HepG2 (cell line): Measurements from ENCODE around the gene DSCAM. TPM values are rescaled to one million over a fixed set of nuclear protein-coding genes. Genes with fewer than 3 reads are reported as not detected.

Experiments used
- ATAC-seq: fragments of 200-7000 bp; cut with Tn5 transposase; 3 replicates; pipeline ENCODE4 v1.9.1; 2020; ENCODE audit warnings: mild to moderate bottlenecking, moderate library complexity
- BruUV-seq: library from RNA; stranded (reverse); fragments of 400-500 nt; replicated peaks from 2 replicates; lab custom pipeline; 2021; lab: Mats Ljungman, UMichigan
- CTCF ChIA-PET: fragments of 300-600 bp; formaldehyde crosslinking; extraction: SDS; loops from one replicate; lab custom pipeline; 2021; ENCODE audit warnings: low total read pairs, inconsistent platforms, low intra/inter-chr PET ratio; lab: Yijun Ruan, JAX
- POLR2A ChIA-PET: fragments of 350-600 bp; sonication (Branson Sonifier 250); formaldehyde crosslinking; loops from one replicate; lab custom pipeline; 2020; ENCODE audit warnings: antibody characterized with exemption, inconsistent platforms; lab: Yijun Ruan, JAX
- DNase-seq: peaks from one replicate; pipeline ENCODE4 v3.0.0-alpha.2; 2015; ENCODE audit warnings: low spot score
- FAIRE-seq: peaks from 3 replicates; lab custom pipeline; 2011; peaks lifted over from hg19 to GRCh38; lab: Jason Lieb, UNC
- H2AFZ ChIP-seq: one replicate; pipeline ENCODE4 v1.6.1; 2011; ENCODE audit warnings: low read length, inconsistent platforms
- H3K27ac ChIP-seq: fragments of 300-600 bp; 3 replicates; pipeline ENCODE4 v1.8.0; 2011; ENCODE audit warnings: mixed run types, mild to moderate bottlenecking, mixed read lengths, low read length, inconsistent platforms; ENCODE audit not compliant: insufficient read depth; ENCODE audit errors: extremely low read length
- H3K27me3 ChIP-seq, 2 experiments: fragments of 200-600 bp in 1 of 2; 2 replicates in 1 of 2; 3 replicates in 1 of 2; pipeline versions ENCODE4 v1.6.0 to v1.8.0; 2011; ENCODE audit warnings: low read length in 2 of 2, mild to moderate bottlenecking in 2 of 2, moderate library complexity in 2 of 2, inconsistent platforms in 1 of 2; ENCODE audit not compliant: insufficient read depth in 2 of 2, control insufficient read depth in 1 of 2
- H3K36me3 ChIP-seq, 2 experiments: fragments of 200-600 bp in 1 of 2; replicated peaks in 1 of 2; 2 replicates in 1 of 2; 3 replicates in 1 of 2; pipeline versions ENCODE4 v1.5.1 to v1.8.0; 2011; ENCODE audit warnings: low read length in 2 of 2, inconsistent platforms in 1 of 2; ENCODE audit not compliant: insufficient read depth in 2 of 2, control insufficient read depth in 1 of 2
- H3K4me1 ChIP-seq: 2 replicates; pipeline ENCODE4 v1.5.1; 2012; ENCODE audit warnings: low read length, inconsistent platforms; ENCODE audit not compliant: insufficient read depth
- H3K4me2 ChIP-seq: 2 replicates; pipeline ENCODE4 v1.6.0; 2011; ENCODE audit warnings: low read depth, low read length, inconsistent platforms
- H3K4me3 ChIP-seq, 3 experiments: fragments of 200-600 bp in 1 of 3; sonication (generic), shearing (Covaris generic) in 1 of 3; replicated peaks in 1 of 3; 2 replicates each; pipeline ENCODE4 v1.5.1; 2011 to 2016; ENCODE audit warnings: low read length in 3 of 3, inconsistent platforms in 2 of 3, low read depth in 2 of 3, mild to moderate bottlenecking in 2 of 3, control low read depth in 1 of 3, mixed read lengths in 1 of 3; ENCODE audit not compliant: insufficient read depth in 1 of 3
- H3K79me2 ChIP-seq: one replicate; pipeline ENCODE4 v1.6.1; 2011; ENCODE audit warnings: low read length, inconsistent platforms; ENCODE audit not compliant: insufficient read depth
- H3K9ac ChIP-seq: 2 replicates; pipeline ENCODE4 v1.6.0; 2011; ENCODE audit warnings: mild to moderate bottlenecking, low read depth, low read length, inconsistent platforms; ENCODE audit not compliant: insufficient read depth
- H3K9me3 ChIP-seq: 2 replicates; pipeline ENCODE4 v1.5.1; 2012; ENCODE audit warnings: mild to moderate bottlenecking, low read length
- H4K20me1 ChIP-seq: 2 replicates; pipeline ENCODE4 v1.6.0; 2011; ENCODE audit warnings: inconsistent platforms, mild to moderate bottlenecking, low read length, moderate library complexity; ENCODE audit not compliant: insufficient read depth
- ARNT ChIP-seq: fragments of 450-650 bp; IDR thresholded peaks from 2 replicates; pipeline ENCODE4 v1.6.1; 2017
- CENPX ChIP-seq: sonication (generic); formaldehyde crosslinking; IDR thresholded peaks from 2 replicates; pipeline ENCODE4 v1.9.0; 2021; ENCODE audit warnings: mild to moderate bottlenecking, missing genetic modification reagents, moderate library complexity
- HOXA9 ChIP-seq: sonication (generic); formaldehyde crosslinking; IDR thresholded peaks from 2 replicates; pipeline ENCODE4 v1.8.1; 2022; ENCODE audit warnings: missing genetic modification reagents, mild to moderate bottlenecking, moderate library complexity, borderline replicate concordance
- XRCC5 ChIP-seq: fragments of 200-400 bp; formaldehyde crosslinking; optimal IDR thresholded peaks from 2 replicates; pipeline ENCODE3; 2017; ENCODE audit warnings: mild to moderate bottlenecking, low read length
- ZMAT3 ChIP-seq: sonication (generic); formaldehyde crosslinking; conservative IDR thresholded peaks from 2 replicates; pipeline ENCODE4 v1.7.0; 2021; ENCODE audit warnings: missing genetic modification reagents
- ZNF253 ChIP-seq: sonication (generic); formaldehyde crosslinking; IDR thresholded peaks from 2 replicates; pipeline ENCODE4 v1.8.0; 2022; ENCODE audit warnings: mild to moderate bottlenecking, missing genetic modification reagents, borderline replicate concordance
- WGBS: methylation state at CpG from one replicate; pipeline ENCODE4 v1.1.6; 2017; ENCODE audit warnings: low lambda C conversion rate; 5-methylcytosine and 5-hydroxymethylcytosine counted together
- in situ Hi-C: cut with HindIII; loops from 2 replicates; pipeline ENCODE4 v1.10.0; 2017; ENCODE audit warnings: low pct_unique_long_range_greater_than_20kb; ENCODE audit not compliant: extremely low pct_ligation_motif_present
- intact Hi-C: fragments of 100-400 bp; cut with micrococcal nuclease; formaldehyde crosslinking; loops from one replicate; pipeline ENCODE4 v1.10.0; 2022; ENCODE audit not compliant: unreplicated experiment
- polyA plus RNA-seq, 8 experiments: library from polyadenylated mRNA; depleted of rRNA in 3 of 8; stranded (reverse) in 7 of 8; unstranded in 1 of 8; fragments of >200 nt; fragmentation: Illumina TruSeq in 4 of 8; extraction: Trizol in 4 of 8; gene quantifications; 2 replicates each; pipeline versions ENCODE4 v1.2.1 to v1.2.3, GENCODE V29; 2011 to 2016; ENCODE audit warnings: low read depth in 4 of 8, missing spikeins in 1 of 8, mixed read lengths in 1 of 8; ENCODE audit not compliant: insufficient read depth in 1 of 8
- total RNA-seq, 5 experiments: library from RNA; depleted of rRNA; stranded (reverse); fragments of >200 nt; fragmentation: Illumina TruSeq; extraction: Trizol; gene quantifications; 2 replicates each; pipeline ENCODE4 v1.2.3, GENCODE V29; 2016; ENCODE audit warnings: low read depth in 1 of 5
- TF ChIP-seq, protein P1 (sequence below): sonication (generic); formaldehyde crosslinking; IDR thresholded peaks from 2 replicates; pipeline ENCODE4 v1.5.0; 2020; ENCODE audit warnings: missing genetic modification reagents
- TF ChIP-seq, protein P2 (sequence below): sonication (generic); formaldehyde crosslinking; IDR thresholded peaks from 2 replicates; pipeline ENCODE4 v1.9.0; 2022; ENCODE audit warnings: low read depth, missing genetic modification reagents

The DSCAM gene
- total and polyA plus RNA-seq, 2 of the 13 experiments (the other 11 are each of a cell fraction or from before 2014, with no cell fraction given), result not detected

DNA sequence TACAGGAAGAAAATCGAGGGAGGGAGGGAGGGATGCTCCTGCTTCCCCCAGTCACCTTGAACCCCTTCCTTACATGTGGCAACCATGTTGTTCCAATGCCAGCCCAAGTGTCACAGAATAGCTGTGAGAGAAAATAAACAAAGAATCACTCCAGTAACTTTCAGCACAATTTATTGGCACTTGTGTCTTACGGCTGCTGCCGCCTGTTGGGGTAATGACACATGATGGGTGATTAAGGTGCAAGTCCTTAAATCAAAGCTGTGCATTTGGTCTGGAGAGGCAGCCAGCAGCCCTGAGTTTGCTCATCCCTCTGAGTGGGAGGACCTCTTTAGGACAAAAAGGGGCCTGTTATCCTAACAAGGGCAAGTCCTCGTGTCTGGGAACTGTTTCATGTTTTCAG, 602.0 kb downstream of the DSCAM start (continued):
- TF ChIP-seq, protein P1, sequence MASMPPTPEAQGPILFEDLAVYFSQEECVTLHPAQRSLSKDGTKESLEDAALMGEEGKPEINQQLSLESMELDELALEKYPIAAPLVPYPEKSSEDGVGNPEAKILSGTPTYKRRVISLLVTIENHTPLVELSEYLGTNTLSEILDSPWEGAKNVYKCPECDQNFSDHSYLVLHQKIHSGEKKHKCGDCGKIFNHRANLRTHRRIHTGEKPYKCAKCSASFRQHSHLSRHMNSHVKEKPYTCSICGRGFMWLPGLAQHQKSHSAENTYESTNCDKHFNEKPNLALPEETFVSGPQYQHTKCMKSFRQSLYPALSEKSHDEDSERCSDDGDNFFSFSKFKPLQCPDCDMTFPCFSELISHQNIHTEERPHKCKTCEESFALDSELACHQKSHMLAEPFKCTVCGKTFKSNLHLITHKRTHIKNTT (CRISPR knock-in tag), result no peak
- no peak for TF ChIP-seq ARNT

DNA sequence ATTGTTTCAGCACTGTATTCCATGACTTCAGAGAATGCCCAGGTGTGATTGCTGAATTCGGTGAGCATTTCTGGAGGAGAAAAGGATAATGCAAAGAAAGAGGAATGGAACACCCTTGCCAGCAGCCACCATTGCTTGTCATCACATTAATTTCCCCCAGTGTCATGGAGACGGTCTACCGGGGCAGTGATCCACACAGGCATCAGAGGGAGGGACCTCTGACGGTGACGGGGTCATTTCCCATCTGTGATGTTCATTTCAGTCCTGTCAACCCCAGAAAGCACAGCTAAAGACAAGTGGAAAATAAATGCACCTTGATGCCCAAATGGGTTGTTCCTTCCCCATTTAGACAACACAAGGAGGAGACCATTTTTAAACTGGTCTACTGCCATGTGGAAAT, 603.3 kb downstream of the DSCAM start:
- no peak overlapping the region for H2AFZ ChIP-seq
- ChIA-PET CTCF (no interaction called here), POLR2A (no interaction called here)
- 22% methylated on average over 5 of the region's 5 CpGs for WGBS
- H4K20me1 ChIP-seq, result no peaks in the 10 kb centered on the region
- DNase-seq (no peak), FAIRE-seq (no peak), ATAC-seq (no peak)
- no peaks in the 10 kb centered on the region for H3K79me2 ChIP-seq
- H3K36me3 ChIP-seq, result no peaks in the 10 kb centered on the region
- in situ Hi-C loops, result no loop called here
- H3K4me1 ChIP-seq, result no peaks in the 10 kb centered on the region
- no peak overlapping the region for H3K9ac ChIP-seq
- no peak overlapping the region for H3K4me3 ChIP-seq
- BruUV-seq, result no TSS peak
- no peak overlapping the region for H3K27ac ChIP-seq
- intact Hi-C loops, result no loop called here
- H3K9me3 ChIP-seq, result peaks cover 97% of the 10 kb centered on the region
- H3K4me2 ChIP-seq, result no peak overlapping the region
- TF ChIP-seq HOXA9 (CRISPR knock-in tag), result no peak
- H3K27me3 ChIP-seq, result no peaks in the 10 kb centered on the region

DNA sequence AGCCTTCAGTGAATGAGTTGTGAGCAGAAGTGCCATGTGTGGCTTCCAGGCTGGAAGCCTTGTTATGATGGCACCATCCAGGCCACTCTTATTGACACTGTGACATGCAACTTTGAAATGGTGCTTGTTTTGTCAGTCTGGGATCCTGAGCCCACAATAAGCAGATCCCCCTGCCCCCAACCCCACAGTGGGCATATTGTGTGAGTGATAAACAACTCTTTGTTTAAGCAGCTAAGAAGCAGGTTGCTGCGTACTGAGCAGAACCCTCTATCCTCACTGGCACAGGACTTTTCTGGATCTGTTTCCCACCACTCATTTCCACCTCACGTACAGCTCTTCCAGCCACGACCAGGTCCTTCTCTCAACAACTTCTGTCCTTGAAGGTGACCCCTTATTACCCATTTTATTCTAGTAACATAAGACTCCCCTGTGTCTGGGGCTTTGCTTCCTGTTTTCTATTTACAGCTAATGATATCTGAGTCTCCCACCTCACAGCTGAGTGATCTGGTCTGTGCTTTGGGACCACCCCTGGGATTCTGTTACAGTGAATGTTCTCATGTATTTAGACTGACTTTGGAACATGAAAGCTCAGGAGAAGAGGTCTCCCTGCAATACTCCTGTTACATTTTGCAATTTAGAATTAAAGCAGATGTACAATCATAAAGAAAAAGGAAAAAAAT, 604.2 kb downstream of the DSCAM start:
- Histone ChIP-seq H3K4me1 (no peaks in the 10 kb centered on the region), H3K27me3 (no peaks in the 10 kb centered on the region), H3K27ac (no peak overlapping the region), H4K20me1 (no peaks in the 10 kb centered on the region), H3K9ac (no peak overlapping the region), H2AFZ (no peak overlapping the region), H3K79me2 (no peaks in the 10 kb centered on the region), H3K36me3 (no peaks in the 10 kb centered on the region), H3K4me2 (no peak overlapping the region), H3K4me3 (no peak overlapping the region), H3K9me3 (peaks cover 99% of the 10 kb centered on the region)
- ATAC-seq (no peak), FAIRE-seq (no peak), DNase-seq (no peak)
- ChIA-PET CTCF (no interaction called here), POLR2A (no interaction called here)
- BruUV-seq, result no TSS peak
- intact Hi-C loops, result no loop called here
- in situ Hi-C loops, result no loop called here
- WGBS, result 19% methylated on average over 3 of the region's 3 CpGs
- no peak for TF ChIP-seq XRCC5
- TF ChIP-seq, protein P2, sequence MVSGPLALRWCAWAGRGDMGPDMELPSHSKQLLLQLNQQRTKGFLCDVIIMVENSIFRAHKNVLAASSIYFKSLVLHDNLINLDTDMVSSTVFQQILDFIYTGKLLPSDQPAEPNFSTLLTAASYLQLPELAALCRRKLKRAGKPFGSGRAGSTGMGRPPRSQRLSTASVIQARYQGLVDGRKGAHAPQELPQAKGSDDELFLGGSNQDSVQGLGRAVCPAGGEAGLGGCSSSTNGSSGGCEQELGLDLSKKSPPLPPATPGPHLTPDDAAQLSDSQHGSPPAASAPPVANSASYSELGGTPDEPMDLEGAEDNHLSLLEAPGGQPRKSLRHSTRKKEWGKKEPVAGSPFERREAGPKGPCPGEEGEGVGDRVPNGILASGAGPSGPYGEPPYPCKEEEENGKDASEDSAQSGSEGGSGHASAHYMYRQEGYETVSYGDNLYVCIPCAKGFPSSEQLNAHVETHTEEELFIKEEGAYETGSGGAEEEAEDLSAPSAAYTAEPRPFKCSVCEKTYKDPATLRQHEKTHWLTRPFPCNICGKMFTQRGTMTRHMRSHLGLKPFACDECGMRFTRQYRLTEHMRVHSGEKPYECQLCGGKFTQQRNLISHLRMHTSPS, result no peak
- no peak for TF ChIP-seq CENPX (CRISPR knock-in tag)
- no peak for TF ChIP-seq ZNF253 (CRISPR knock-in tag)
- no peak for TF ChIP-seq ZMAT3 (CRISPR knock-in tag)
